GM15510 (cell line): ENCODE results near the gene CATSPERZ.

ENCODE experiments used
- POLR2A ChIP-seq: IDR thresholded peaks from 3 replicates; pipeline ENCODE4 v1.6.1; 2011; ENCODE audit warnings: borderline replicate concordance; ENCODE audit not compliant: insufficient read length; ENCODE audit errors: extremely low read depth

The CATSPERZ gene

GRCh38 chr11:64314805-64315561 lies 14.8 kb downstream of the CATSPERZ start:
- no peak for TF ChIP-seq POLR2A

- no peak for TF ChIP-seq POLR2A
These were observed 16.6 kb downstream of the CATSPERZ start for GRCh38 chr11:64316672-64317324.

GRCh38 chr11:64317325-64317960 lies 17.3 kb downstream of the CATSPERZ start, which contains the start of gene TRMT112:
Gene TRMT112 (minus strand): TSS chr11:64317559. CDS start chr11:64317526, 33 bp downstream.
- TF ChIP-seq POLR2A = peak; percentile 71

GRCh38 chr11:64317961-64318765 lies 18.0 kb downstream of the CATSPERZ start, which contains the start of gene PRDX5:
Gene PRDX5 (plus strand): TSS chr11:64318121. CDS start chr11:64318216, 95 bp downstream.
- TF ChIP-seq POLR2A = peak; percentile 79

- no peak for TF ChIP-seq POLR2A
These were observed 18.9 kb downstream of the CATSPERZ start for GRCh38 chr11:64318766-64319761.

- no peak for TF ChIP-seq POLR2A
These were observed 20.4 kb downstream of the CATSPERZ start for GRCh38 chr11:64320556-64320955.

GRCh38 chr11:64321026-64321425 lies 20.9 kb downstream of the CATSPERZ start:
- TF ChIP-seq POLR2A = no peak

GRCh38 chr11:64321533-64321932 lies 21.4 kb downstream of the CATSPERZ start:
- TF ChIP-seq POLR2A = no peak

GRCh38 chr11:64322925-64323260 lies 22.7 kb downstream of the CATSPERZ start:
- TF ChIP-seq POLR2A = no peak

- no peak for TF ChIP-seq POLR2A
These were observed 23.2 kb downstream of the CATSPERZ start for GRCh38 chr11:64323373-64323772.

GRCh38 chr11:64324692-64325469 lies 24.7 kb downstream of the CATSPERZ start:
- TF ChIP-seq POLR2A = no peak

GRCh38 chr11:64327375-64327774 lies 27.2 kb downstream of the CATSPERZ start:
- no peak for TF ChIP-seq POLR2A

- TF ChIP-seq POLR2A = no peak
These were observed 27.8 kb downstream of the CATSPERZ start for GRCh38 chr11:64327993-64328392.

- no peak for TF ChIP-seq POLR2A
These were observed 30.7 kb downstream of the CATSPERZ start for GRCh38 chr11:64330888-64331287.
